ENCODE data around the gene LIPC. TPM values are rescaled to one million over a fixed set of nuclear protein-coding genes. Genes with fewer than 3 reads are reported as not detected.

The LIPC gene
- polyA plus RNA-seq, 1 of the 3 experiments (the other 2 are of a cell fraction) = not detected

DNA sequence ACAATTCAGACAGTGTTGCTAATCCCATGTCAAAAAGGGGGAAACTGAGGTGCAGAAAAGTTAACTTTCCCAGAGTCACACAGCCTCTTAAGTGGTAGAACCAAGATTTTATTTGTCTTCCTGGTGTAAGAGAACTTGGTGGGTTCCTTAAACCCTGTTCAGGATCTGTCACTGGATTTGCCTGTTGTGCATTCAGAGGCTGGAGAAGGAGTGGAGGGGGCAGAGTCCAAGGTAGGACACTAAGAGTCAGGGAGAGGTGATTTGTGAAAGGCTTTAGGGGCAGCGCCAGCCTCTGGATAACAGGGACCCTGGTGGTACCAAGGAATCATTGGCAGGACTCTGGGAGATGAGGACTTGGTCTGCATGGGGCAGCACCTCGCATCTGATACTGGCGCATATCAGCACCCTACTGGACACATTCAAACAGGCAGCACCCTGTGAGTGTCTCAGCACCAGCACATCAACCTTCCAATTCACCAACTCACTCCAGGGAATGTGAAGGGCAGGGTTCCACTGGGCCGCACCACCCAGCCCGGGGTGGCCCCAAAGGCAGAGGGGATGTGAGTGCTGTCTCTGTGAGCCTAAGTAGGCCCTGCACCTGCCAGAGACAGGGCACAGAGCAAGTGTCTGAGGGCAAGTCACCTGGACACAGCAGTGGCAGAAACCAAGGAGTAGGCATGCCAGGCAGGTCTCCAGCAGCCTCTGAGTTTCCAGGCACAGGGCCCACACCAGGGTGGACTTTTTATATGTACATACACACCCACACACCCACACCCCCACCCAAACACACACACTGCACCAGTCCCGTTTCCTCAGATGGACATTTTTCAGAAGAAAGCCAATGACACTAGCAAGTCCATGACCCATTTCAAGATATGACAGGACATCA, 71.6 kb downstream of the LIPC start:
- H3K9me3 ChIP-seq = no peaks in the 10 kb centered on the region
- no peak overlapping the region for H3K4me2 ChIP-seq
- POLR2A ChIA-PET = no interaction called here
- CTCF ChIA-PET = no interaction called here
- H3K9me2 ChIP-seq = no peaks in the 10 kb centered on the region
- H3K9ac ChIP-seq = no peak overlapping the region
- H3K36me3 ChIP-seq (replicated peaks in 1 of 2; ENCODE audit: control insufficient read depth in 1 of 2, insufficient read depth in 2 of 2, low read length in 1 of 2) = no peaks in the 10 kb centered on the region
- no peak for DNase-seq
- no peak overlapping the region for H3K4me3 ChIP-seq (ENCODE audit: low read depth in 2 of 2, low read length in 1 of 2)
- WGBS (ENCODE audit: low lambda C conversion rate) = 61% methylated on average over 4 of the region's 6 CpGs
- no peak overlapping the region for H2AFZ ChIP-seq (ENCODE audit: low read depth)
- no peaks in the 10 kb centered on the region for H3F3A ChIP-seq (replicated peaks; ENCODE audit: insufficient read depth)
- no peaks in the 10 kb centered on the region for H3K79me2 ChIP-seq (ENCODE audit: insufficient read depth)
- no peaks in the 10 kb centered on the region for H3K4me1 ChIP-seq (ENCODE audit: control insufficient read depth in 1 of 2, insufficient read depth in 2 of 2, low read depth in 1 of 2, low read length in 1 of 2)
- H4K20me1 ChIP-seq (ENCODE audit: insufficient read depth) = no peaks in the 10 kb centered on the region
- no peak overlapping the region for H3K27ac ChIP-seq (ENCODE audit: low read depth in 2 of 2, low read length in 1 of 2)
- TF ChIP-seq, protein P1, sequence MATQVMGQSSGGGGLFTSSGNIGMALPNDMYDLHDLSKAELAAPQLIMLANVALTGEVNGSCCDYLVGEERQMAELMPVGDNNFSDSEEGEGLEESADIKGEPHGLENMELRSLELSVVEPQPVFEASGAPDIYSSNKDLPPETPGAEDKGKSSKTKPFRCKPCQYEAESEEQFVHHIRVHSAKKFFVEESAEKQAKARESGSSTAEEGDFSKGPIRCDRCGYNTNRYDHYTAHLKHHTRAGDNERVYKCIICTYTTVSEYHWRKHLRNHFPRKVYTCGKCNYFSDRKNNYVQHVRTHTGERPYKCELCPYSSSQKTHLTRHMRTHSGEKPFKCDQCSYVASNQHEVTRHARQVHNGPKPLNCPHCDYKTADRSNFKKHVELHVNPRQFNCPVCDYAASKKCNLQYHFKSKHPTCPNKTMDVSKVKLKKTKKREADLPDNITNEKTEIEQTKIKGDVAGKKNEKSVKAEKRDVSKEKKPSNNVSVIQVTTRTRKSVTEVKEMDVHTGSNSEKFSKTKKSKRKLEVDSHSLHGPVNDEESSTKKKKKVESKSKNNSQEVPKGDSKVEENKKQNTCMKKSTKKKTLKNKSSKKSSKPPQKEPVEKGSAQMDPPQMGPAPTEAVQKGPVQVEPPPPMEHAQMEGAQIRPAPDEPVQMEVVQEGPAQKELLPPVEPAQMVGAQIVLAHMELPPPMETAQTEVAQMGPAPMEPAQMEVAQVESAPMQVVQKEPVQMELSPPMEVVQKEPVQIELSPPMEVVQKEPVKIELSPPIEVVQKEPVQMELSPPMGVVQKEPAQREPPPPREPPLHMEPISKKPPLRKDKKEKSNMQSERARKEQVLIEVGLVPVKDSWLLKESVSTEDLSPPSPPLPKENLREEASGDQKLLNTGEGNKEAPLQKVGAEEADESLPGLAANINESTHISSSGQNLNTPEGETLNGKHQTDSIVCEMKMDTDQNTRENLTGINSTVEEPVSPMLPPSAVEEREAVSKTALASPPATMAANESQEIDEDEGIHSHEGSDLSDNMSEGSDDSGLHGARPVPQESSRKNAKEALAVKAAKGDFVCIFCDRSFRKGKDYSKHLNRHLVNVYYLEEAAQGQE (IDR thresholded peaks at IDR 0.05; ENCODE audit: low read depth, low read length) = no peak
- no peak for TF ChIP-seq GABPA (IDR thresholded peaks at IDR 0.05; ENCODE audit: low read depth)
- TF ChIP-seq EP300 (IDR thresholded peaks at IDR 0.05; ENCODE audit: borderline replicate concordance in 1 of 2, low read depth in 1 of 2, low read length in 1 of 2) = no peak
- no peak for TF ChIP-seq EZH2phosphoT487 (IDR thresholded peaks at IDR 0.05; ENCODE audit: borderline replicate concordance, low read depth)
- TF ChIP-seq, protein P2, sequence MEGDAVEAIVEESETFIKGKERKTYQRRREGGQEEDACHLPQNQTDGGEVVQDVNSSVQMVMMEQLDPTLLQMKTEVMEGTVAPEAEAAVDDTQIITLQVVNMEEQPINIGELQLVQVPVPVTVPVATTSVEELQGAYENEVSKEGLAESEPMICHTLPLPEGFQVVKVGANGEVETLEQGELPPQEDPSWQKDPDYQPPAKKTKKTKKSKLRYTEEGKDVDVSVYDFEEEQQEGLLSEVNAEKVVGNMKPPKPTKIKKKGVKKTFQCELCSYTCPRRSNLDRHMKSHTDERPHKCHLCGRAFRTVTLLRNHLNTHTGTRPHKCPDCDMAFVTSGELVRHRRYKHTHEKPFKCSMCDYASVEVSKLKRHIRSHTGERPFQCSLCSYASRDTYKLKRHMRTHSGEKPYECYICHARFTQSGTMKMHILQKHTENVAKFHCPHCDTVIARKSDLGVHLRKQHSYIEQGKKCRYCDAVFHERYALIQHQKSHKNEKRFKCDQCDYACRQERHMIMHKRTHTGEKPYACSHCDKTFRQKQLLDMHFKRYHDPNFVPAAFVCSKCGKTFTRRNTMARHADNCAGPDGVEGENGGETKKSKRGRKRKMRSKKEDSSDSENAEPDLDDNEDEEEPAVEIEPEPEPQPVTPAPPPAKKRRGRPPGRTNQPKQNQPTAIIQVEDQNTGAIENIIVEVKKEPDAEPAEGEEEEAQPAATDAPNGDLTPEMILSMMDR (IDR thresholded peaks at IDR 0.05) = no peak
- TF ChIP-seq MXI1 (IDR thresholded peaks at IDR 0.05; ENCODE audit: low read depth, low read length) = no peak
- no peak for TF ChIP-seq FOXM1 (IDR thresholded peaks at IDR 0.05; ENCODE audit: low read depth)
- TF ChIP-seq, protein P3, sequence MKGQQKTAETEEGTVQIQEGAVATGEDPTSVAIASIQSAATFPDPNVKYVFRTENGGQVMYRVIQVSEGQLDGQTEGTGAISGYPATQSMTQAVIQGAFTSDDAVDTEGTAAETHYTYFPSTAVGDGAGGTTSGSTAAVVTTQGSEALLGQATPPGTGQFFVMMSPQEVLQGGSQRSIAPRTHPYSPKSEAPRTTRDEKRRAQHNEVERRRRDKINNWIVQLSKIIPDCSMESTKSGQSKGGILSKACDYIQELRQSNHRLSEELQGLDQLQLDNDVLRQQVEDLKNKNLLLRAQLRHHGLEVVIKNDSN (IDR thresholded peaks at IDR 0.05; ENCODE audit: borderline replicate concordance, low read depth) = no peak
- no peak for TF ChIP-seq TEAD4 (IDR thresholded peaks at IDR 0.05; ENCODE audit: borderline replicate concordance, insufficient read depth)
- TF ChIP-seq RXRA (IDR thresholded peaks at IDR 0.05; ENCODE audit: borderline replicate concordance, low read depth) = no peak
- TF ChIP-seq, protein P4, sequence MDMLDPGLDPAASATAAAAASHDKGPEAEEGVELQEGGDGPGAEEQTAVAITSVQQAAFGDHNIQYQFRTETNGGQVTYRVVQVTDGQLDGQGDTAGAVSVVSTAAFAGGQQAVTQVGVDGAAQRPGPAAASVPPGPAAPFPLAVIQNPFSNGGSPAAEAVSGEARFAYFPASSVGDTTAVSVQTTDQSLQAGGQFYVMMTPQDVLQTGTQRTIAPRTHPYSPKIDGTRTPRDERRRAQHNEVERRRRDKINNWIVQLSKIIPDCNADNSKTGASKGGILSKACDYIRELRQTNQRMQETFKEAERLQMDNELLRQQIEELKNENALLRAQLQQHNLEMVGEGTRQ (IDR thresholded peaks at IDR 0.05; ENCODE audit: borderline replicate concordance, low read depth, low read length) = no peak
- no peaks in the 10 kb centered on the region; the same call in 1 of the 2 replicates for H3K27me3 ChIP-seq (ENCODE audit: insufficient read depth)
